NK-92 (cell line): Measurements from ENCODE around the gene CMSS1.
"Not testable (repeated sequence)": the region's sequence is repeated elsewhere in the genome, so short reads cannot be mapped to it uniquely, and the experiment has no call there.

Source experiments
- DNase-seq: peaks from one replicate; lab custom pipeline; 2025; ENCODE audit not compliant: unreplicated experiment; lab: John Stamatoyannopoulos, UW

Gene CMSS1

DNA sequence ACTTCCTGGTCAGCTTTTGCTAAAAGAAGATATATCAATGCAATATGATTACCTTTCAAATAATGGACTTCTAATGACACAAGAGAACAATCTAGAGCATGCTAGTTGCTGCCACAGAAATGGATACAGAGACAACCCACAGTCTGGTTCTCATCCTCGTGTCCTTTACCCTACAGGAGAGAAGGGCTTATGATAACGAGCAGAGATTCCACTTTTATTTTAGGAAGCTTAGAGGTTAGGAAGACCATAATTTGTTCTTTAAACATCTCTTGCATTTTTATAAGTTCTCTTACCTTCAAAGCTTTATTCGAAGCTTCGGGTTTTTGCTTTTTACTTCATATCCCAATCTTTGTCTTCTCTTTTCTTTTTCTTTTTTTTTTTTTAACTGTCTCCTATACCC lies 257.5 kb downstream of the CMSS1 start:
- no peak for DNase-seq

DNA sequence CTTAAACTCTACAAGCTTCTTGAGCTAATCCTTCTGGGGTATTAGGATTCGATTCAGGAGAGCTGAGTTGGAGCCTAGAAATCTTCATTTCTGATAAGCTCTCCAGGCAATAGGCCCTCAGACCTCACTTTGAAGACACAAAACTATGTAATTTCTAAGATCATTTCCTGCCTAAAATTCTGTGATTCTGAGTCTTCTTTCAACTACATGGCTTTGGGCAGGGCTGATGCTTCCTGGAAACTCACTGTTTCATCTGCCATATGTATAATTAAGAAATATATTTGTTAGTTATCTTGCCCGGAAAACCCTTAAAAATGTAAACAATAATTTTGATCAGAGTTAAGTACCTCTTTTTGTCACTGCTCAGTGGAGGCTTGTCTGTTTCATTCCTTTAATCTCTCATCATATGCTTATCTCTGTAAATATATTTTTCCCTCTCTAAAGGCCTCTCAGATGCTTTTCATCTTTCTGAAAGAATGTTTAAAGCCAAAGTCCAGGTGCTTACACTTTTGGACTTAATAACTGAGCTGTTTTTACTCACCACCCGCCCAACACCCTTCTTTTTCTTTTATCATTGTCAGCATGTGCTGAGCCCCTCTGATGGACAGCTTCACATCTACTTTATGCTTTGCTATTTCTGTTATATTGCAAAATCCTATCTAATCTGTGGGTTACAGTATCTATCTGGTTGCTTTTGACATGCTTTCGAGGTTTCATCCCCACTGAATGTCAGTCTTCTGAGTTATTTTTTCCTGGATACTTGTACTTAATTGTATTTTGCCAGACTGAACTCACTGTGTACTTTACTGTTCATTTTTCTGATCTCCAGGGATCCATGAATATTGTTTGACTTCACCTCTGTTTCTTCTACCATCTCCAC lies 258.4 kb downstream of the CMSS1 start:
- no peak for DNase-seq

DNA sequence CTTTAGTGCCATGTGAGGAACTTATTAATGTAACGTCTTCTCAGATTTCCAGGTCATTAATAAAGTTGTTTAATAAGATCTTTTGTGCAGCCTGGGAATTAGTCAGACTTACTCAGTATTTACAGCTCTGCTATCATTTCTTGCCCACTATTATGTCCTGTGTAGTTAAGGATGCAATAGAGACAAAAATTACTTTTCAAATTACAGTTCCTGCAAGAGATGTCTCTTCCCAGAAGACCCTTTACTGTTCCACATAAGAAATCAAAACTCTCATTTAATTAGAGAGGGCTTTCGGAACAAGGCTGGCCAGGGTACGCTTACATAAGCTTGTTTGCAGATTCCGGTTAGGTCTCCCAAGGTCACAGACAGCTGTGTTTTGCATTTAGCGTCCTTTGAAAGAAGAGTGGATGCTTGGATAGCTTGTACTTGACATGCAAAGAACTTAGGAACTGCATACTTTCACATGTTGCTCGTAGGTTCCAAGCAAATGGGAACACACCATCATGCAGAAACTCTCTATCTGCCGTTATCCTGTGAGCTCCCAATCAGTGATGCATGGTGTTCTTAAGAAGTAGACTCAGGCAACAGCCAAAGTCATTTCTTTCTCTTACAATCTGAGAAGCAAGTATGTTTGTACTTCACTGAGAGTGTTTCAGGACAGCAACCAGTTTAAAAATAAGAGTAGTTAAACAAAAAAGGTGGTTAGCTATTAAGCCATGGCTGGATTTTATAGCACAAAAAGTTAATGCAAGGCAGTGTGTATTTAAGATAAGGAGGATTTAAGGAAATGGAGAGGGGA lies 259.3 kb downstream of the CMSS1 start:
- no peak for DNase-seq

DNA sequence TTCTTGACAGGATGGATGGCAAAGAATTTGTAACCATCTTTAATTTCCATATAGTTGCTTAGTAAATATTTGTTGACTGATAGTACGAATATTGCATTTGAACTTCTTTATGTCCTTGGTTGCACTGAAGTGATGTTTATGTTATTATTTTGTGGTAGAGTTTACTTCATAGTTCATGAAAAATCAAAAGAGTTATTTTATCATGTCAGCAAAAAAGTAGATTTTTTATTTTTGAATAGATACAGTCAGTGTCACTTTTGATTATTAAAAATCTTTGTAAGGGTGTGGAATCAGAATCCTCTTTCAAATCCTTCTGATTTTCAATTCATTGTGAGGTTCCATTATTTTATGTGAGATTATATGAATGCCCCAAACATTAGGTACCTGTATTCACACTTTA lies 261.7 kb downstream of the CMSS1 start:
- no peak for DNase-seq

DNA sequence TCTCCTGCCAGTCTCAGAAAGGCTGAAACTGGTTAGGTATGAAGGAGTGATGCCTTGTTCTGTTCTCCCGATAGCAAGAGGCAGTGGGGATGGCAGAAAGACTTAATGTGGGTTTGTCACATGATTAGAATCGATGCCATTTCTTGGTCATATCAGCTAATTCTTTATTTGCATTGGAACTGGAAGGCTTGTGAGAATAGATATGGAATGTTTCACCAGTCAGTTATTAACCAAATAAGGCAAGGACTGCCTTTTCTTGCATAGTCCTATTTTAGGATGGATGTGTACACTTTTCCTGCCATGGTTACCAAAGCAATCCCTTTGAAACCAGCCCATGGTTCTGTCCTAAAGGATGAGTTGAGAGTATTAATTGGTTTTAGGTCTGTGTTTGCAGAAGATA lies 262.9 kb downstream of the CMSS1 start:
- DNase-seq = no peak

DNA sequence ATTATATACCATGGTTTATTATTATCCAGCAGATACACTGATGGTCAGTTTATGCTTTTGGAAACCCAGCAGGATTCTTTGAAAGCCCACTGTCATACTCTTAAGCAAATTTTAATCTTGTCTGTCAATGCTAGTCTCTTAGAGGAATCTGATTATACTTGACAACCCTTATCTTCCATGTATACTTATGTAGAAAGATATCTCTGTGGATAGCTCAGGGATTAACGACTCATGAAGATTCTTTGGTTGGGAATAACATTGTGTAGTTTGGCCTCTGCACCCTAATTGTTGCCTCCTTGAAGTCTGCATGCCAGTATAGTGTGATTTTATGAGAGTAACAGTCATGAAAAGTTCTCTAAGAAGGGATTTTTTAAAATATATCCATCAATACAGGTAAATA lies 263.6 kb downstream of the CMSS1 start:
- no peak for DNase-seq

DNA sequence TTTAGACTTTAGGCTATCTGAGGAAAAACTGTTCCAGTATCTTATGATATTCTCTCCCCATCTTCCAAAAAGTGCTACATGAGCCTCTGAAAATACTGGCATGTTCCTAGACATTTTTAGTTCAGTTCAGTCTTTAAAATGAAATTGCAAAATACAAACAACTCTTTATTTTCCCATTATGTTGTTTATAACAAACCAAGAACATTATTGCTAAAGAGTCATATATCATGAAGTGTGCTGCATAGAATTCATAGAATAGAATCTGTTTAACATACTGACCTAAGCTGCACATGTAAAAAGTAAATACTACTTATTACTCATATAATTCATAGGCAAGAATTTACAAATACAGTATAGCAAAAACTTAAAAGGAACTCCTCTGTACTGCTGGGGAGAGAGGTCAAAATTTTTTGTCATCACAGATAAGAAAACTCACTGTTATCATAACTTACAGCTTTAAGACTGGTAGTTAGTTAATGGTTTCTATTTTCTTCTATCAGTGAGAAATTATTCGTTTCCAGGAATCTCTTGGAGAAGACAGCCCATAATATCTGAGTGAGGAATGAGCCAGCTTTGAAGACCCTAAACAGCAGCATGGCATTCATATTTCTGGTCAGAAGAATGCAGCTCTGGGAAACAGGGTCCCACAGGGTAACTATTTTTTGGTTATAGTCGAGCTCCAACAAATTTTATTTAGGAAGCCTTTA lies 264.5 kb downstream of the CMSS1 start:
- no peak for DNase-seq

DNA sequence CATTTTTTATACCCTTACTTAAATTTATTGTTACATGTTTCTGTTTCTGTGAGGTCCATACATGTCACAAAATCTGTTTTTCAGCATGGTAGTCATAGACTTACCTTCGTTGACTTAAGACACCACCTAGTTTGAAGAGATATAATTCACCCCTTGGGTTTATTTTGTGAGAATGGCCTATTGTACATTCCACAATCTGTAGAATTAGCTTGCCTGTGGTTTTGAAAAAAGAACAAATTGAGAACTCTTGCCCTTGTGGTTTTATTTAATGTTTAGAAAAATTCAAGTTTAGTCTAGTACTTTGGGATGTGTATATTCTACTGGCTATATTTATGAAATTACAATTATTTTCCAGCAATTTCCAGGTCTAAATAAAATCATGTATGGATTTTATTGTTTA lies 265.1 kb downstream of the CMSS1 start:
- DNase-seq = no peak

DNA sequence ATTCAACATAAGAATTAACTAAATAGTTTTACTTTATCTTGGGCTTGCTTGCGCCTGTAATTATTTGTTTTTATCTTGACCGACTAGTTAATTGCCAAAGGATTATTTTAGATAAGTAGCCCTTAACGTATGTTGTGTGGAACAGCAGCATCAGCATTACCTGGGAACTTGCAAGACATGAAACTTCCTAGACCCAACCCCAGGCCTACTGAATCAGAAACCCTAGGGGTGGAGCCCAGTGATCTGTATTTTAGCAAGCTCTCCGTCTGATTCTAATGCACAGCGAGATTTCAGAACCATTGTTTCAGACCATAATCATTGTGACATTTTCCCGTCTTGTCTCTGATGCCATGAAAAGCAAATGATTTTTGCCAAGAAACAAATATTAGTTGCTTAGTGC lies 265.5 kb downstream of the CMSS1 start:
- DNase-seq = no peak

DNA sequence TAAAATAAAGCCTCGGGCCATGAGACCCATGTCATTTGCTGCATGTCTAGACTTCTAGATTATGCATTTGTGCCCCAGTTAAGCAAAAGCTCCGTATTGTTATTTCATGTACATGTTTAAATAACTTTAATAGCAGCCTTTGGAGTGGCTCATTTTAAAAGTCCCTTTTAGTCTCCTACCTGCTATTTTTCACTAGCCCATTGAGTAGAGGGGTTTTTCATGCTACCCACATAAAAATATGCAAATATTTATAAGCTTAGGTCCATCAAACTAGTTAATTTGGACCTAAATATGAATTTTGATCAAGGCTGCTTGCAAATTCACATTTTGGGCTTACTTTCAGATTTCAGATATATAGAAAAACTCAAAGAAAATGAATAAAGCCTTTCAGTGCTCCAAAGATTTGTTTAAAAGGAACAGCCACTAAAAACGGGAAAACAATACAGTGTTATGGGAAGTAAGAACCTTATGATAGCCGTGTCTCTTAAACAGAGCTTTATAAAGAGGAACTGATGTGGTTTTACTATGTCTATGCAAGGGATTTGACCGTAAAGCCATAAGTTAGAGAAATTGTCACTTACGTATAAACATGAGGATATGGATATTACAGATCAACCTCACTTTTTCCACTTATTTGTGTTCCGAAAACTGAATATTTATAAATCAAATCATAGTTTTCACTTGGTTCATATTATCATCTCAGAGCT lies 266.6 kb downstream of the CMSS1 start:
- DNase-seq = no peak

DNA sequence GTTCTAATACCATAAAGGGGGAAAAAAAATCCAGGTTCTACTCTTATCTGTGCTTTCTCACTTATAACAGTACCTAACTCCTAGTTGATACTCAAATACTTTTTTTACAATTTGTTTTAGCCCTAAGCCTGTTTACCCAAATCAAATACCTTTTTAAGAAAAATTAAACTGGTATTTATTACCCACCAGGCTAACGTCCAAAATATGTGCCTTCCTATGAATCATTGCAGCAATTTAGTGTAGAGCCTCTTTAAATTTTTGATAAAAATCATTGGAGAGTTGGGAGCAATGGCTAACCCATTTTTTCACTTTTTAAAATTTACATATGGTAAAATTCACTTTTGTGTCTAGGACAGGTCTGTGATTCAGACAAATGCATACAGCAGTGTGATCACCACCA lies 268.7 kb downstream of the CMSS1 start:
- DNase-seq = no peak

DNA sequence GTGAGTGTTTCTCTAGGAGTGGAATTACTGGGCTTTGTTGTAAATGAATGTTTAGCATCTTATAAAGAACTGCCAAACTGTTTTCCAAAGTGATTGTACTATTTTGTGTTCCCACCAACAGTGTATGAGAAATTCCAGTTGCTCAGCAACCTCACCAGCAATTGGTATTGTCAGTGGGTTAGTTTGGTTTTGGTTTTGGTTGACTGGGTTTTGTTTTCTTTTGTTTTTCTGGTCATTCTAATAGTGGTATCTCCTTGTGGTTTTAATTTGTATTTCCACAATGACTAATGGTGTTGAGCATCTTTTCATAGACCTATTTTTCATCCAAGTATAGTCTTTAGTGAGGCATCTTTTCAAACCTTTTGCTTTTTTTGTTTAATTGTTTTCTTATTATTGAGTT lies 269.5 kb downstream of the CMSS1 start:
- no peak for DNase-seq

DNA sequence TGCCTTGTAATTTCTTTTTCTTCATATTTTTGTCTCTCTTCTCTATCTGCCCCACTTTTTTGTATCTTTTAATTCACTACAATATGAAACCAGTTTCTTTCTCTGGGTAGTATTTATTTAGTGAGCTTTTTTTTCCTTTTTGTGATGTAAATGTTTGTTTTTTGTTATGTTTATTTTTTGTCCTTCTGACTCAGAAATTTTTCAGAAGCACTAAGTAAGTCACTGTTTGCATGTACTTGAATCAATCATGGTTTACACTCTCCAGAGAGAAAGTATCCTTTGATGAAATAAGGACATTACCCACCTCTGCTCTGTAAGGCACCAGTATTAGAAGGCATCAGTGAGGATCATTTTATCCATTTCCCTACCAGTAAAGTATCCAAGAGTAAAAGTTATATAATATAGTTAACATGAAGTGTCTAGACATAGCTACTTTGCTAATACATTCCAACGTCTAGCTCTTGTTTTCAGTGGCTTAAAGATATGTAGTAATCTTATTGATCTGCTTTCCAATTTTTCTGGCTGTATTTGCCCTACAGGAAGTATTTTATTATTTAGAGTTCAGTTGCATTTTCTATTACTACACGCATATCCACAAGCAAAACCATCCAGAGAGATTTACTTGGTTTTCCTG lies 271.2 kb downstream of the CMSS1 start:
- no peak for DNase-seq

DNA sequence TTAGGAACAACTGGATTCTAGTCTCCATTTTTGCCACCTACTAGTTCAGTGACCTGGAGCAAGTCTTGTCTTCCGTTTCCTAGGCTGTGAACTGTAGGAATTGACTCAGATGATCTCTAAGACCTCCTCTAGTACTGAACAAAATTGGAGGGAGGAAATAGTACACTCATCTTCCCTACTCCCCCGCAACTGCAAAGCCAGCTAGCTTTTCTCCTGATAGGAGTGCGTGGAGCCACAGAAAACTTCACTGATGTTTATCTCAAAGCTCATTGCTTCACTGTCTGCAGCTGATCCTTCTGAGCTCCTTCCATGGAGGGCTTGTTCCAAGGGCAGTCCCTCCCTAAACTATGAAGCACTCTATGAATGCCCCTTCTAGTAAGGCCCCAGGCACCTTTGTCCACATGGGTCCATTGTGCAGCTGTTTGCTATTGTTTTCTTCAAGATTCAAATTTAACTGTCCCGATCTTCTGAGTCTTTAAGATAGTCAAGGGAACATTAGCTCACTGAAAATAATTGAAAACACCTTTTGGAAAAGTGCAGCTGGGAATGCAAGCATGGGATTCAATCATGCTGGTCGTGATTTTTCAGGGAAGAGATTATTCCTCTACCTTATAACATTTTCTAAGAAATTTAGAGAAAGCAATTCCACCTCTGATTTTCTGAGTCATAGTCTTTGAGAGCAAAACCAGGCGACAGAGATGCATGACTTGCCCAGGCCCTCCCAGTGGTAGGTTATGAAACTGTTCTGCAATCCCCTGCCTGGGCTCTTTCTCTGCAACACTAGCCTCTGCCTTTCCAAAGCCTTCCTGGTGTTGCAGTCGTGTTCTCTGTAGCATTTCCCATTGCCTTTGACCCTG lies 272.4 kb downstream of the CMSS1 start:
- no peak for DNase-seq

DNA sequence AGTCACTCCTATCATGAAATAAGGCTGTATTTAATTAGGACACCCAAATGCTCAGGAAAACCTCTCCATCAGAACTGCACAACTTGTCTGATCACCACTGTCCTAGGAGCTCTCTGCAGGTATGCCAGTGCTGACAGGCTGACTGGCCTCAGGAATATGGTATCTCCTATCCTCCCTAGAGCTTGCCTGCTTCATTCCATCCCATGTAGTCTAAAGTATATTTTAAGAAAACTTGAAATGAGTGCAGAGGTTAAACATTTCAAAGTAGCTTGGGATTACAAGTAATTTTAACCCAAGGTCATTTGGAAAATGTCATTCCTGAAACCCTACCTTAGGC lies 273.0 kb downstream of the CMSS1 start:
- DNase-seq = no peak

DNA sequence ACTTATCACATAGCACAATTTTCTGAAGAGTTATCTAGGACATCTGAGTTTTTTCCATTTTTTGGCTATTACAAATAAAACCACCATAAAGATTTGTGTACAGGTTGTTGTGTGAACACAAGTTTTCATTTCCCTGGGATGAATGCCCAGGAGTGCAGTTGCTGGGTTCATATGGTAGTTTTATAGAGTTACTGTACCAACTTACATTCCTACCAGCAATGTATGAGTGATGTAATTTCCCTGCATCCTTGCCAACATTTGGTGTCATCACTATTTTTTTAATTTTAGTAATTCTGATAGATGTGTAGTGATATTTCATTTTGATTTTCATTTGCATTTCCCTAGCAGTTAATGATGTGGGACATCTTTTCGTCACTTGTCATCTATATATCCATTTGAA lies 276.2 kb downstream of the CMSS1 start:
- no peak for DNase-seq

DNA sequence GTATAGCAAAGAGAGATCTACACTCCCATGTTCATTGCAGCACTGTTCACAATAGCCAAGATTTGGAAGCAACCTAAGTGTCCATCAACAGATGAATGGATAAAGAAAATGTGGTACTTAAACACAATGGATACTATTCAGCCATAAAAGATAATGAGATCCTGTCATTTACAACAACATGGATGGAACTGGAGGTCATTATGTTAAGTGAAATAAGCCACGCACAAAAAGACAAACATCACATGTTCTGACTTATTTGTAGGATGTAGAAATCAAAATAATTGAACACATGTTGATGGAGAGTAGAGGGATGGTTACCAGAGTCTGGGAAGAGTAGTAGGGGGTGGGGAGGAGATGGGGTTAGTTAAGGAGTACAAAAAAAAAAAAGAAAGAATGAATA lies 278.6 kb downstream of the CMSS1 start:
- DNase-seq = not testable (repeated sequence)

DNA sequence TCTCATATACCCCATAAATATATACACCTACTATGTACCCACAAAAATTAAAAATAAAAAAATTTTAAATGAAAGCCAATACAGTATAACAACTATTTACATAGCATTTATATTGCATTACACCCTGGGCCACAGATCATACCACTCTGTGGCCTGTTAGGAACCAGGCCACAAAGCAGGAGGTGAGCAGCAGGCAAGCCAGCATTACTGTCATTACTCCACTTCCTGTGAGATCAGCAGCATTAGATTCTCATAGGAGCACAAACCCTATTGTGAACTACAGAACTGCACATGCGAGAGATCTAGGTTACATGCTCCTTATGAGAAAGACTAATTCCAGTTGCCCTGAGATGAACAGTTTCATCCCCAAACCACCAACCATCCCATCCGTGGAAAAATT lies 279.2 kb downstream of the CMSS1 start:
- no peak for DNase-seq

DNA sequence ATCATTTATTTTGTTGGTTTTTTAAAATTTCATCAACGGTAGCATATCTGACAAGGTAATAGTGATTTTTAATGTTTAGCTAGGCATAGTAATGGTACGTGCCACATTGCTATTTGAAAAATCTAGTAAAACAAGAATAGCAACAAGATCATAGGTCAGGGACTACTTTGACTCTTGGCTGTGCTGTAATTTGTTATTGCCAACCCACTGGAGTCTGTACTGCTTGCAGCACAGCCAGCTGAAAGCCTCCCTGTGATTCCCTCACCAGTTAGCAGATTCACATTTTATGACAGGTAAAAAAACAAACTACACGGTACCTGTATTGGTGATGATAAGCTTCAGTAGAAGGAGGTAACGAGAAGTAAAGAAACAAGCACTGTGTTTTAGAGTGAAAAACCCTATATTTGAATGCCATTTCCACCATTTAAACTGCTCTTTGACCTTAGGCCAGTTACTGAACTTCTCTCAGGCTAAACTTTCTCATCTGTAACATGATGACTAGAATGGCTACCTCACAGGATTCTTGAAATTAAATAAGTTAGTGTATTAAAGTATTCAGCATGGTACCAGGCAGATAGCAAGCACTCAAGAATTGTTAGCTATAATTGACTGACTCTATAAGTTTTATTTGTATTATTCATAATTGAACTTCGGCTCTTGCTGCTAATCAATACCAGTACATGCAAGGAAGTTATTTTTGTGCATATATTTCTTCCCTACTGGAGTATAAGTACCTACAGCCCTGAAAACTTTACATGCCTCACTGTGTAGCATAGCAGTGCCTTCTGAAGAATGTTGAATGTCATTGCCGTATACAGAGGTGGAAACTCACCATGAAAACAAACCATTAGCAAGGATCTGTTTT lies 280.5 kb downstream of the CMSS1 start:
- DNase-seq = no peak
